Fibroblast of peridontal ligament (primary cell): ENCODE data around the gene RWDD4.

ENCODE experiments used
- DNase-seq: peaks from one replicate; pipeline ENCODE4 v3.0.0-alpha.2; 2010; ENCODE audit errors: extremely low read depth

RWDD4 gene

GRCh38 chr4:183600189-183600685 is 58.7 kb downstream of the RWDD4 start:
- no peak for DNase-seq

GRCh38 chr4:183599690-183600089 is 59.3 kb downstream of the RWDD4 start:
- no peak for DNase-seq

GRCh38 chr4:183599284-183599683 is 59.7 kb downstream of the RWDD4 start:
- no peak for DNase-seq

- DNase-seq, result no peak
Measured at GRCh38 chr4:183596067-183596757, 62.8 kb downstream of the RWDD4 start.

GRCh38 chr4:183594823-183595222 is 64.2 kb downstream of the RWDD4 start:
- DNase-seq, result no peak

GRCh38 chr4:183591301-183591700 is 67.7 kb downstream of the RWDD4 start:
- peak; percentile 26 for DNase-seq
